A673 (cell line): ENCODE data around the gene RING1.

ENCODE experiments used
- CTCF ChIP-seq: fragments of 300-800, 200-600 bp; sonication (generic); conservative IDR thresholded peaks from 2 replicates; pipeline ENCODE4 v1.5.1; 2017; ENCODE audit warnings: low read depth, mild to moderate bottlenecking, antibody characterized with exemption, low read length, moderate library complexity, mixed read lengths
- EZH2 ChIP-seq: fragments of 200-600 bp; sonication (generic); IDR thresholded peaks from 2 replicates; pipeline ENCODE4 v1.6.1; 2017; ENCODE audit warnings: borderline replicate concordance, low read depth, mild to moderate bottlenecking, mixed read lengths, antibody characterized with exemption, low read length; ENCODE audit not compliant: poor library complexity, severe bottlenecking

- no peak for TF ChIP-seq CTCF
- TF ChIP-seq EZH2: no peak
Measured at GRCh38 chr6:33183071-33183683, 25.1 kb upstream of the RING1 start.
